GM08714 (cell line): ENCODE data around the gene RELL2.

Experiments
- H3K4me3 ChIP-seq: fragments of 200-500 bp; sonication (Bioruptor generic); 2 replicates; pipeline ENCODE4 v1.5.1; 2014; ENCODE audit warnings: mild to moderate bottlenecking, low read length, inconsistent platforms
- ZNF274 ChIP-seq: IDR thresholded peaks from 2 replicates; pipeline ENCODE4 v1.6.1; 2012; ENCODE audit warnings: mild to moderate bottlenecking, low read depth, low read length

RELL2 gene

GRCh38 chr5:141672071-141672840, 35.5 kb downstream of the RELL2 start:
- no peak overlapping the region for H3K4me3 ChIP-seq
- TF ChIP-seq ZNF274 = no peak

DNA sequence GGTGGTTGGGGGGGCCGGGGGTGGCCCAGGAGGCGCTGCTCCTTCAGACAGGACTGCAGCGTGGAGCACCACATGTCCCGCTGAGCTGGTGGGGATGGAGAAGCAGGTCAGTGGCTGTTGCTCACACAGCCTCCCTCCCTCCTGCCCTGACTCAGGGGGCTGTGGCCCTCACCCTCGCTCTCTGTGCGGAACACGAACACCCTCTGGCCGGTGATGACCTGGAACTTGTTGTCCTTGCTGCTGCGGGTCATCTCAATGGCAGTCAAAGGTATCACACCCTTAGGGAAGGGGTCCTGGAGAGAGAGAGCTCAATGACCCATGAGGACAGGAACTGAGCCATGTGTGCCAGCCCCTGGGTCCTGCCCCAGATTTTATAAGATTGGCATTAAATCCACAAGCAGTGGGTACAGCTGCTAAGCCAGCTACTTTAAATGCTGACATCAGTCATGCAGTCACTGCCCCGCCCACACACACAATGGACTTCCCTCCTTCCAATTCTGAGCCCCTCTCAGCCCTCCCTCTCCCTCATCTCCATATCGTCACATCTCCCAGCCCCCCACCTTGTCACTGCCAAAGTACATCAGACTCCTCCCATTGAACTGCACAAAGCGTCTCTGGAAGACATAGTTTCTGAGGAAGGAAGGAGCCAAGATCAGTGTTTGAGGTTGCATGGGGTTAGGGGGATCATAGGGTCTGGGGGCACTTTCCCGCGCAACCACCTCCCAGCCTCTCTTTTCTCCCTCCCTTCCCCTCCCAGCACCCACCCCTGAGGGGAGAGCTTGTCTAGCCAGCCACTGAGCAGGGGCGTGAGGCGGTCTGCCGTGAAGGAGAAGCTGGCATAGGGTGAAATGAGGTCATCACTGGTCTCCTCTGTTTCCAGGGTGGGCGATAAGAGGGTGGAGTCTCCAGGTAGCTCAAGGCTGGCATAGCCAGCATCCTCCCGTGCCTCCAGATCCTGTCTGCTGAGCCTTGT, 36.3 kb downstream of the RELL2 start:
- H3K4me3 ChIP-seq = no peak overlapping the region
- no peak for TF ChIP-seq ZNF274

GRCh38 chr5:141674747-141675146, 38.0 kb downstream of the RELL2 start:
- no peak for TF ChIP-seq ZNF274
- no peak overlapping the region for H3K4me3 ChIP-seq

- no peak for TF ChIP-seq ZNF274
- no peak overlapping the region for H3K4me3 ChIP-seq
These were observed 38.9 kb downstream of the RELL2 start for GRCh38 chr5:141675672-141676071.

DNA sequence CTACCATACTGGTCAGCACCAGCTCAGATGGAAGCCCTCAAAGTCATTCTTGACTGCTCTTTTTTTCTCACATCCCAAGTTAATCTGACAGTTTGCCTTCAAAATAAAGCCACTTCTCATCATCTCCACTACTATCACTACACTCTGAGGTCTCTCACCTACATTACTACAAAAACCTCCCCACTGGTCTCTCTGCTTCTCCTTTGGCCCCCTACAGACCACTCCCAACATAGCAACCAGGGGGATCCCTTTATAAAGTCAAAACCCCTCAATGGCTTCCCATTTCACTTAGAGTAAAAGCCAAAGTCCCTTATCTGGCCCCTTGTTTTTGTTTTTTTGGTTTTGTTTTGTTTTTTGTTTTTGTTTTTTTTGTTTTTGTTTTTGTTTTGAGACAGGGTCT, 40.6 kb downstream of the RELL2 start:
- TF ChIP-seq ZNF274 = no peak
- H3K4me3 ChIP-seq = no peak overlapping the region

DNA sequence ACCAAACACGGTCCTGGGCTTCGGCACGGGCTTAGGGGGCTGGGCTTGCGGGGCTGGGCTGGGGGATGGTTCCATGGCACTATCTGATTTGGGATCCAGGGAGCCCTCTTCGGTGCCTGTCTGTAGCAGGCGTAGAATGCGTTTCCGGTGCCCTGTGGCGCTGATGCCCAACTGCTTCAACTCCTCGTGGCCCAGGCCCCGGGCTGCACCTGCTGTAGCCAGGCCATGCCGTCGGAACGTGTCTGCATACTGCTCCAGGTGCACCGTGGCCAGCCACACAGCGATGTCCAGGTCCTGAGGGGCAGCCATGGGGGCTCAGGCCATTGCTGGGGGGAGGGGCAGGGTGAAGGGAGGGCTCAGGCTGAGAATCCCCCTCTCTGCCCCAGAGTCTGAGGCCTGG, 43.4 kb downstream of the RELL2 start:
- TF ChIP-seq ZNF274 = no peak
- no peak overlapping the region for H3K4me3 ChIP-seq

DNA sequence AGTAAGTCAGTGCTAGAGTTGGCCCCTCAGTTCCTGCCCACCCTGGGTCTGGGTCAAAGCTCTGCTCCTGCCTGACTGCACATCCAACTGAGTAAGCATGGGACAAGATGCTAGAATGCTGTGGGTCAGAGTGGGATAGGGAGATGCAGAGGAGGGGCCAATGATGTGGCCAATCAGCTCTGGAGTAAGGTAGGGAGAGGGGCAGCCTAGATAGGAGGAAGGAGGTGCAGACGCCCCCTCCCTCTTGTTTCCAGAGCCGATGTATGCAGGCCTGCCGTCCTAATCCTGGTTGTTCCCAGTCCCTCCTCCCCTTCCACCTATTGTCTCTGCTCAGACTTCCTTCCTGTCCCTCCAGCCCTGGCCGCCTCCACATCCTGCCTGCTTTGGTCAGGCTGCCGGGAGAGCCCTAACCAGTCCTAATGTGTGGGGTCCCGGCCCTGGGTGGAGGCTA, 44.0 kb downstream of the RELL2 start:
- no peak overlapping the region for H3K4me3 ChIP-seq
- no peak for TF ChIP-seq ZNF274

DNA sequence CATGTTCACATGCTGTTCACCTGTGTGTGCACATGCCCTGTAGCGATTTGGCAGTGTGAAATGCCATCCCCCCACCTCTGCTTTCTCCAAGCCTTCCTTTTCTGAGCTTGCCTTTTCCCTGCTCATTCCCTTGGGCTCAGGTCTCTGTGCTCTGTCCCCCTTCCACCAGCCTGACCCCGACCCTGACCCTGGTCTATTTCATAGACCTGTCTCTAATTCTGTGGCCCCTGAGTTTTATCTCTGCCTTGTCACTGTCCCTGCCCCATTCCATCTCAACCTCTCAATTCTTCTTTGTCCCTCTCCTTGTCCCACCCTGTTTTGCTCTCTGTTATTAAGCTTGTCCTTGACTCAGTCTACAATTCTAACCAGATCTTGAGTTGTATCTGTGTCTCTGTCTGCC, 44.5 kb downstream of the RELL2 start:
- H3K4me3 ChIP-seq = no peak overlapping the region
- TF ChIP-seq ZNF274 = no peak

GRCh38 chr5:141681695-141682641, 45.2 kb downstream of the RELL2 start, which contains the start of gene ARAP3:
ARAP3 (minus strand) TSS chr5:141682230; CDS start chr5:141680486, 1,744 bp downstream.
- no peak for TF ChIP-seq ZNF274
- H3K4me3 ChIP-seq = no peak within 1 kb of the TSS

GRCh38 chr5:141683596-141684141, 46.9 kb downstream of the RELL2 start:
- no peak overlapping the region for H3K4me3 ChIP-seq
- TF ChIP-seq ZNF274 = no peak

DNA sequence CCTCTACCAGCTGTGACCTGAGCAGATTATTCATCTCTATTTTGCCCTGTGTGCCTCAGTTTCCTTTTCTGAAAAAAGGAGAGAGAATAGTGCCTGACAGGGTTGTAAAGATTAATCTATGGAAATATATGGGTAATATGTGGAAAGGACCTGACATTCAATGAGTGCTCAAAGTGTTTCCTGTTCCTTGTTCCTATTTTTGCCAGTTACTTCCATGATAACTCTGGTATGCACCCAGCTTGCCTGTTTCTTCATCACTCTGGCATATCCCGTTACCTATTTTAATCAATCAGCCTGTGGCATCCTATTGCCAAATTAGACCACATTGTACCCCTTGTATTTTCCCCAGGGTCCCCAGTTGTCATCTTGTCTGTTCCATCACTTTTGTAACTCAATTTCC, 48.8 kb downstream of the RELL2 start:
- H3K4me3 ChIP-seq = no peak overlapping the region
- no peak for TF ChIP-seq ZNF274

- H3K4me3 ChIP-seq = no peak overlapping the region
- no peak for TF ChIP-seq ZNF274
These were observed 50.0 kb downstream of the RELL2 start for GRCh38 chr5:141686648-141687416.
